HCT116 (cell line): ENCODE measurements around the gene NAALADL2.

Source experiments
- FOSL1 ChIP-seq: IDR thresholded peaks from 2 replicates; pipeline ENCODE4 v1.6.1; 2012; ENCODE audit warnings: low read depth
- JUND ChIP-seq: IDR thresholded peaks from 2 replicates; pipeline ENCODE4 v1.6.1; 2012
- POLR2A ChIP-seq: IDR thresholded peaks from 2 replicates; pipeline ENCODE4 v1.7.0; 2011; ENCODE audit warnings: borderline replicate concordance; ENCODE audit not compliant: insufficient read depth, insufficient read length; ENCODE audit errors: extremely low read depth
- RAD21 ChIP-seq: IDR thresholded peaks from 2 replicates; pipeline ENCODE4 v1.6.1; 2012; ENCODE audit warnings: low read depth, mild to moderate bottlenecking
- TF ChIP-seq, protein P1 (sequence below), 3 experiments: fragments of 200-600 bp in 1 of 3; sonication (generic) in 1 of 3; IDR thresholded peaks in 2 of 3; conservative IDR thresholded peaks in 1 of 3; 2 replicates each; pipeline ENCODE4 v1.5.1; 2012 to 2017; ENCODE audit warnings: low read depth in 2 of 3, low read length in 2 of 3, antibody characterized with exemption in 1 of 3, borderline replicate concordance in 1 of 3, control low read depth in 1 of 3, mild to moderate bottlenecking in 1 of 3, mixed read lengths in 1 of 3, mixed run types in 1 of 3, moderate library complexity in 1 of 3; ENCODE audit not compliant: insufficient read depth in 1 of 3
- TF ChIP-seq, protein P2 (sequence below): IDR thresholded peaks from 2 replicates; pipeline ENCODE4 v1.6.1; 2012; ENCODE audit warnings: low read depth

DNA sequence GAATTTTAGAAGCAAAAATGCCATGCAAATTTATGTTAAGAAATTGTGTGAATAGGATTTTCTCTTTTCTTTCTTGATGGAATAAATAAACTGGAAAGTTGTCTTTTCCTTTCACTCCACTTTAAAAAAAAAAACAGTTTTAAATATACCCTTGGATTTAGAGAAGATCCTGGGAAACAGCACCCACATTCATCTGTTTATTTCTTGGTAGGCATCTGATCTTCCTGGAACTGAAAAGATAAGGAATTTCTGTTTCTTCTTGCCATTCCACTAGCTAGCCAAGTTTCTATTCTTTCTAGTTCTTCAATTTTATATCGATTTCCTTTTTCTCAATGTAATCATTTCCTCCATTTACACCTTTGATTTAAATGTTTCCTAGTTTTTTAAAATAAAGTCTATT, 420.8 kb downstream of the NAALADL2 start:
- TF ChIP-seq JUND (no peak), POLR2A (no peak), FOSL1 (no peak), RAD21 (no peak)
- TF ChIP-seq, protein P1, sequence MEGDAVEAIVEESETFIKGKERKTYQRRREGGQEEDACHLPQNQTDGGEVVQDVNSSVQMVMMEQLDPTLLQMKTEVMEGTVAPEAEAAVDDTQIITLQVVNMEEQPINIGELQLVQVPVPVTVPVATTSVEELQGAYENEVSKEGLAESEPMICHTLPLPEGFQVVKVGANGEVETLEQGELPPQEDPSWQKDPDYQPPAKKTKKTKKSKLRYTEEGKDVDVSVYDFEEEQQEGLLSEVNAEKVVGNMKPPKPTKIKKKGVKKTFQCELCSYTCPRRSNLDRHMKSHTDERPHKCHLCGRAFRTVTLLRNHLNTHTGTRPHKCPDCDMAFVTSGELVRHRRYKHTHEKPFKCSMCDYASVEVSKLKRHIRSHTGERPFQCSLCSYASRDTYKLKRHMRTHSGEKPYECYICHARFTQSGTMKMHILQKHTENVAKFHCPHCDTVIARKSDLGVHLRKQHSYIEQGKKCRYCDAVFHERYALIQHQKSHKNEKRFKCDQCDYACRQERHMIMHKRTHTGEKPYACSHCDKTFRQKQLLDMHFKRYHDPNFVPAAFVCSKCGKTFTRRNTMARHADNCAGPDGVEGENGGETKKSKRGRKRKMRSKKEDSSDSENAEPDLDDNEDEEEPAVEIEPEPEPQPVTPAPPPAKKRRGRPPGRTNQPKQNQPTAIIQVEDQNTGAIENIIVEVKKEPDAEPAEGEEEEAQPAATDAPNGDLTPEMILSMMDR (IDR thresholded peaks at IDR 0.05 in 2 of 3, conservative IDR thresholded peaks at IDR 0.05 in 1 of 3; ENCODE audit: borderline replicate concordance in 1 of 3, insufficient read depth in 1 of 3, low read depth in 2 of 3, low read length in 2 of 3), result no peak
- TF ChIP-seq, protein P2, sequence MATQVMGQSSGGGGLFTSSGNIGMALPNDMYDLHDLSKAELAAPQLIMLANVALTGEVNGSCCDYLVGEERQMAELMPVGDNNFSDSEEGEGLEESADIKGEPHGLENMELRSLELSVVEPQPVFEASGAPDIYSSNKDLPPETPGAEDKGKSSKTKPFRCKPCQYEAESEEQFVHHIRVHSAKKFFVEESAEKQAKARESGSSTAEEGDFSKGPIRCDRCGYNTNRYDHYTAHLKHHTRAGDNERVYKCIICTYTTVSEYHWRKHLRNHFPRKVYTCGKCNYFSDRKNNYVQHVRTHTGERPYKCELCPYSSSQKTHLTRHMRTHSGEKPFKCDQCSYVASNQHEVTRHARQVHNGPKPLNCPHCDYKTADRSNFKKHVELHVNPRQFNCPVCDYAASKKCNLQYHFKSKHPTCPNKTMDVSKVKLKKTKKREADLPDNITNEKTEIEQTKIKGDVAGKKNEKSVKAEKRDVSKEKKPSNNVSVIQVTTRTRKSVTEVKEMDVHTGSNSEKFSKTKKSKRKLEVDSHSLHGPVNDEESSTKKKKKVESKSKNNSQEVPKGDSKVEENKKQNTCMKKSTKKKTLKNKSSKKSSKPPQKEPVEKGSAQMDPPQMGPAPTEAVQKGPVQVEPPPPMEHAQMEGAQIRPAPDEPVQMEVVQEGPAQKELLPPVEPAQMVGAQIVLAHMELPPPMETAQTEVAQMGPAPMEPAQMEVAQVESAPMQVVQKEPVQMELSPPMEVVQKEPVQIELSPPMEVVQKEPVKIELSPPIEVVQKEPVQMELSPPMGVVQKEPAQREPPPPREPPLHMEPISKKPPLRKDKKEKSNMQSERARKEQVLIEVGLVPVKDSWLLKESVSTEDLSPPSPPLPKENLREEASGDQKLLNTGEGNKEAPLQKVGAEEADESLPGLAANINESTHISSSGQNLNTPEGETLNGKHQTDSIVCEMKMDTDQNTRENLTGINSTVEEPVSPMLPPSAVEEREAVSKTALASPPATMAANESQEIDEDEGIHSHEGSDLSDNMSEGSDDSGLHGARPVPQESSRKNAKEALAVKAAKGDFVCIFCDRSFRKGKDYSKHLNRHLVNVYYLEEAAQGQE, result no peak
